OCI-LY1 (cell line): ENCODE results near the gene AMDHD2.
"Not testable (repeated sequence)": the region's sequence is repeated elsewhere in the genome, so short reads cannot be mapped to it uniquely, and the experiment has no call there.

ENCODE experiments used
- CTCF ChIP-seq: fragments of 200-600 bp; sonication (generic), shearing (Covaris generic); IDR thresholded peaks from 2 replicates; pipeline ENCODE4 v1.5.1; 2017; ENCODE audit warnings: mild to moderate bottlenecking, antibody characterized with exemption, low read length, moderate library complexity, mixed read lengths
- EZH2 ChIP-seq: fragments of 200-600 bp; sonication (generic), shearing (Covaris generic); IDR thresholded peaks from 2 replicates; pipeline ENCODE4 v1.8.0; 2017; ENCODE audit warnings: borderline replicate concordance, mixed run types, mild to moderate bottlenecking, antibody characterized with exemption, low read length, moderate library complexity, mixed read lengths

GRCh38 chr16:2534335-2534734 lies 14.2 kb downstream of the AMDHD2 start:
- TF ChIP-seq CTCF, EZH2: not testable (repeated sequence)
